Posterior cingulate gyrus (tissue), 11 donors: Measurements from ENCODE around the gene FAM3A.
"Not testable (repeated sequence)": the region's sequence is repeated elsewhere in the genome, so short reads cannot be mapped to it uniquely, and the experiment has no call there.

Experiments
- DNase-seq, 10 donors: peaks; one replicate each; pipeline versions ENCODE4 v3.0.0 to v3.0.0-alpha.2; 2020 to 2021; ENCODE audit warnings: mixed read lengths in 3 of 10
- intact Hi-C: fragments of 100-400 bp; cut with DNase I; formaldehyde crosslinking; loops from one replicate; pipeline ENCODE4 v1.15.1; 2023

Gene FAM3A

GRCh38 chrX:154507673-154508383, 8.2 kb downstream of the FAM3A start:
- intact Hi-C loops, result no loop called here
- peak in 1 of 10 donors; percentile 43 for DNase-seq

DNA sequence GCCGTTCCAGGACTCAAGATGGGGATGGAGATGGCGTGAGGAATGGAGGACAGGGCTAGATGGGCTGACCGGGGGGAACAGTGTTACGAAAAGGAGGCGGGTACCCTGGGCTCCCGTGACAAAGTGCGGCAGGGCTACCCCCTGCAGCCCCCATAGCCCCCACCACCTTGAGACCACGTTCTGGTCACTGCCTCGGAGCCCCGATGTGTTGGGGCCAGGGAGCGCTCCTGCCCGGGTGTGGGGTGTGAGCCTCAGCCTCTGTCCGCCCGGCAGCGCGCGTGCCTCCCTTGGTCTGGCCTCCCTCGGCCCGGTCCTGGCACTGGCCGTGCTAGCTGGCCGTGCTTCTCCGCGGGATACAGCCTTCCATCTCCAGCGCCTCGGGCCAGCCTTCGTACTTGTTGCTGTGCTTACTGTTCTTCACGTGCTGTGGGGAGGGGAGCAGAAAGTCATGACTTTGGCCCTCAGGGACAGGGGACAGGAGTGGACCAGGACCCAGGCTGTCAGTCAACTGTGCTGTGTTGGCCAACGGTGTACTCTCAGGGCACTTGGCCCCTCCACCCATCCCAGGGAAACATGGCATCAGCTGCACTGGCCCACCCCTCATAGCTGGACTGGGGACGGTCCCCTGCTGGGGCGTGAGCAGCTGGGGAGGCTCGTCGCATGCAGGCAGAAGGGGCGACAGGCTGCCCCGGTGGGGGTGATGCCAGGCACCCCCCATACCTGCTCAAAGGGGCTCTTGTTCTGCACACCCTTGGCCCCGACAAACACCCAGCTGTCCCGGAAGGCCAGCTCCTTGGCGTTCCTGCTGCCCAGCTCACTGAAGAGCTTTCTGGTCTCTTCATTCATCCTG, 9.3 kb downstream of the FAM3A start:
- peak in 2 of 10 donors; percentile 62 to 79 for DNase-seq
- intact Hi-C loops, result no loop called here

GRCh38 chrX:154505734-154506133, 10.3 kb downstream of the FAM3A start:
- DNase-seq, result peak in 1 of 10 donors; percentile 76
- intact Hi-C loops, result no loop called here

DNA sequence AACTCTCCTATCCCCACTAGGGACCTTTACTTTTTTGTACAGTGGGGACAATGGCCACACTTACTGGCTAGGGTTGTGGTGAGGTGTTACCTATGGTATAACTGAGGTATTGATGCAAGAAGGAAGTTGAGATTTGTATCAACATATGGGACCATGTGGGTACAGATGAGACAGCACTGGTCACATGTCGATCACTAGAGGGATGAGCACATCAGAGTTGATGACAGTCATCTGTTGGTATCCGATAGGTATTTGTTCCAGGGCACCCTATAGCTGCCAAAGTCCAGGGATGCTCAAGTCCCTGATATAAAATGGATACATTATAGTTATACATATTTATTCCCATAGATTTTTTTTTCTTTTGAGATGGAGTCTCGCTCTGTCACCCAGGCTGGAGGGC, 13.0 kb downstream of the FAM3A start:
- intact Hi-C loops, result no loop called here
- no peak for DNase-seq

- DNase-seq, result no peak
- intact Hi-C loops, result no loop called here
These were observed 13.9 kb downstream of the FAM3A start for GRCh38 chrX:154502098-154502497.

DNA sequence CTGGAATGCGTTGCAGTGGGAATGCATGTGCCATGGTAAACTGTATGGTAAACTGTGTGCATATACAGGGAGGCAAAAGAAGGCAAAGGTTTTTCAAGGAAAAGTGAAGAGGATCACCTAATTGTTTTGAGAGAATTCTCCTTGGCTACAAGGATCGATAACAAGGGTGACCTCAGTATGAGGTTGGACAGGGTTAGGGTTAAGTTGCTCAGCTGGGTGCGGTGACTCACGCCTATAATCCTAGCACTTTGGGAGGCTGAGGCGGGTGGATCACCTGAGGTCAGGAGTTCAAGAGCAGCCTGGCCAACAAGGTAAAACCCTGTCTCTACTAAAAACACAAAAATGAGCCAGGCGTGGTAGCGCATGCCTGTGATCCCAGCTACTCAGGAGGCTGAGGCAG, 14.6 kb downstream of the FAM3A start:
- intact Hi-C loops, DNase-seq: not testable (repeated sequence)

DNA sequence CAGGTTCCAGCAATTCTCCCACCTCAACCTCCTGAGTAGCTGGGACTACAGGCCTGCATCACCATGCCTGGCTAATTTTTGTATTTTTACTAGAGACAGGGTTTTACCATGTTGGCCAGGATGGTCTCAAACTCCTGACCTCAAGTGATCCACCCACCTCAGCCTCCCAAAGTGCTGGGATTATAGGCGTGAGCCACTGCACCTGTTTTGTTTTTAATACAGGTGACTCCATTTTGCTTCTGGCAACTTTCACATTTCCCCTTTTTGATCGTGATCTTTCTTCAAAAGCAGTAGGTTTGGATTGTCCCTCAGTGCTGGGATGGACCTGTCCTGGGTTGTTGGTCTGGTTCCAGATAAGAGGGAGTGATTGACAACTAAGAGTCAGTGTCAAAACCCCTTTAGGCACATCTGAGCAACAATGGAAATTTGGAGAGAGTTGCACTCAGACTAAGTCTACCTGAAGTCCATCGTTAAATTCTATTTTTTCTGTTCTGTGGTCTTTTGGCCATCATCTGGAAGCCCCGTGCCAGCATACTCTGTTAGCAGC, 19.4 kb downstream of the FAM3A start:
- intact Hi-C loops, DNase-seq: not testable (repeated sequence)

GRCh38 chrX:154495472-154495922, 20.5 kb downstream of the FAM3A start:
- DNase-seq, result no peak
- intact Hi-C loops, result no loop called here

DNA sequence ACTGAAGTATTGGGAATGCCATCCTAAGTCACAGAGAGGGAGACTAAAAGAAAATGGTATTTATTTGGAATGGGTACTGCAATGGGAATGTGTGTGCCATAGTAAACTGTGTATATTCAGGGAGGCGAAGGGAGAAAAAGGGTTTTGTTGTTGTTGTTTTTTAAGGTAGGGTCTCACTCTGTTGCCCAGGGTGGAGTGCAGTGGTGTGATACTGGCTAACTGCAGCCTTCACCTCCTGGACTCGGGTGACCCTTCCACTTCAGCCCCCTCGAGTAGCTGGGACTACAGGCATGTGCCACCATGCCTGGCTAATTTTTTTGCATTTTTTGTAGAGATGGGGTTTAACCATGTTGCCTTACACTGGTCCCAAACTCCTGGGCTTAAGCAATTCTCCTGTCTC, 21.3 kb downstream of the FAM3A start:
- intact Hi-C loops, result no loop called here
- no peak for DNase-seq

DNA sequence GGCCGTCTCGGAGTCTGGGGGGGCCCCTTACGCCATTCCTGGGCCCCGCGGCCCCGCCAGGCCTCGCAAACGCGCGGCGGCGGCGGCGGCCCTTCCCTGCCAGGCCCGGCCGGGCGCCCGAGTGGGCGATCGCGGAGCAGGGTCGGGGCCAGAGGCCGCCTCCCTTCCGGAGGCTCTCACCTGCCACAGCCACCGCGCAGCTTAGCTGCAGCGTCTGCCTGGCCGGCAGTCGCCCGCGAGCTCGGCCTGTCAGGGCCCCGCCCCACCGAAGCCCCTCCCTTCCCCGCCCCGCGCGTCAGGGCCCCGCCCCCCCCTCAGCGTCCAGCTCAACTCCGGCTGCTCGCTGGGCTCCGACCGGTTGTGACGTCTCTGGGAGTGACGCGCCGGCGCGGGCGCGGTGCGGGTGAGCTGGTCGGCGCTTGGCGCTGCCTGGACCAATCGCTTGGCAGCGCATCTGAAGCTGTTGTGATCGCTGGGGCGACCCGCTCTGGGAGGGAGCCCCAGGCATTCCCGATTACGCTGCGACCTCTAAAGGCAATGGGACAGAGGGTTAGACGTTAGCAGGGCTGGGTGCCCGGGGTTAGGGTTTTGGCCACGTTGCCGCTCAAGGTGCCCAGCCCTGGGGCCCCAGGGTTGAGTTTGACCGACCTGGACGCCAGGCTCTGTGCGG, 25.5 kb downstream of the FAM3A start, which contains the start of gene SLC10A3:
TSS of gene SLC10A3 (minus strand) at position 216 of the 670 bp plus-strand sequence. CDS start 1,689 bp downstream, outside the sequence.
- intact Hi-C loops, result no loop called here
- DNase-seq, result peak; percentile 88 to 99 (median 92)

- peak in 1 of 10 donors; percentile 74 for DNase-seq
- intact Hi-C loops, result no loop called here
These were observed 26.0 kb downstream of the FAM3A start for GRCh38 chrX:154490021-154490413.

DNA sequence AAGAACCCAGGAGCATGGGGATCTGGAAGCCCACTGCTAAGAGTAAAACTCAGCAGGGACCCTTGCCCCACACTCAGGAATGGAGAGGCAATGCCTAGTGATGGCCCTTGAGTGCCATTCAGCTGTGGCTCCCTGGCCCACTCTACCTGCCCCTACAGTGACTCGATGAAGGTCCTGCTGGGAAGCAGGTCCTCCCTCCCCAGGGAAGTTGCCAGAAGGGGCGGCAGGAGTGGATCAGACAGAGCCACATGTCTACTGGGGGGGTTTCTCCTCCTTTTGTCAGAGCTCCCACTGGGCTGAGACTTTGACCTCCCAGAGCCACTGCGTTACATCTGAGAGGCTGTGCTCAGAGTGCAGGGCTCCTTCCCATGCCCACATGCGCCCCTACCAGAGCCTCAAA, 26.9 kb downstream of the FAM3A start:
- DNase-seq, result no peak
- intact Hi-C loops, result no loop called here

DNA sequence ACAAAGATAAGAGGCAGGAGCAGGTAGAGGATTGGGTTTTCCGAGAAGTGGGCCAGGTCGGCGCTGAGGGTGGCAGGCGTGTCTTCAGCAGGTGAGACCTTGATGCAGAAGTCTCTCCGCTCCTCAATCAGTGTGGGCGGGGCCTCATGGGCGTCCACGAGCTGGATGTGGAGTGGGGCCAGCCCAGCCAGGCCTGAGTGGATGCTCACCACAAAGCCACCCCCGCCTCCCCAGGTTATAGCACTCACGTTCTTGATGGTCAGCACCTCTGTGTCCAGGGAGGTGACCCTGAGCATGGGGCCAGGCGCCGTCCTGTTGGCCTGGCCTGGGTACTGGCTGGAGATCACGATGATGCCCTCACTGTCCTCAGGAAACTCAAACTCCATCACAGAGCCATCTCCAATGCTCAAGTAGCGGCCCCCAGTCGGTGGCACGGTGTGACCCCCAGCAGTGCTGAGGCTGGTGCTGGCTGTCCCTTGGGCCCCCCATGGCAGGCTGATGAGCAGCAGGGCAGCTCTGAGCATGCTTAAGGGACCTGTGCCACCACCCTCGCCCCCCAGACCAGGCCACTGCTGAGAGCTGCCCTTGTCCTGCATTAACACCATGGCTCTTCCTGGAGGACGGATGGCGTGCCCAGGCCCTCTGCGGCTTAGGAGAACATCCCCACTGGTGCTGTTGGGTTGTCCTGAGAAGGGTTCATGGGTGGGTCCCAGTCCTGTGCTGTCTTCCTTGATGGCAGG, 27.5 kb downstream of the FAM3A start:
- intact Hi-C loops, result no loop called here
- peak in 1 of 10 donors; percentile 80 for DNase-seq

GRCh38 chrX:154487518-154488290, 28.3 kb downstream of the FAM3A start:
- intact Hi-C loops, result loop anchor here (2.0 kb wide), 1 partner anchor 51 kb away; the partner anchor contains the start of gene GDI1
- peak in 2 of 10 donors; percentile 65 to 78 for DNase-seq

GRCh38 chrX:154486396-154487207, 29.4 kb downstream of the FAM3A start, which contains the start of gene UBL4A:
TSS of gene UBL4A (minus strand) at chrX:154486615. CDS start at chrX:154486584, 31 bp downstream.
- intact Hi-C loops, result loop anchor here (2.0 kb wide), 1 partner anchor 50 kb away; the partner anchor contains the start of gene GDI1
- peak in 7 of 10 donors; percentile 31 to 92 (median 55) for DNase-seq

DNA sequence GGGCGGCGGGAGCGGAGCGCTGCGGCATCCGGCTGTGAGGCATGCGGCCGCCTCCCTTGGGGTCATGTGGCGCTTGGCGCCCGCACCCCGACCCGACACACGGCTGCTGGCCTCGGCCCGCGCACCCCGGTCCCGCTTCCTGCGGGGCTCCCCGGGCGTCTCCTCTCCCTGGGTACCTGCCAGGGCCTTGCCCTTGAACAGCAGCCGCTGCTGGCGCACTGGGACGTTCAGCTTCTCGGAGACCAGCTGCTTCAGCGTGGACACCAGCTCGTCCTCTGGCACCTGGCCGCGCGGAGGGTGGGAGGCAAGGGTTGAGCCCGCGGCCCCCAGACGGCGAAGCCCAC, 30.0 kb downstream of the FAM3A start:
- DNase-seq, result peak in 2 of 10 donors; percentile 80 to 85
- intact Hi-C loops, result loop anchor here (2.0 kb wide), 1 partner anchor 49 kb away; the partner anchor contains the start of gene GDI1

DNA sequence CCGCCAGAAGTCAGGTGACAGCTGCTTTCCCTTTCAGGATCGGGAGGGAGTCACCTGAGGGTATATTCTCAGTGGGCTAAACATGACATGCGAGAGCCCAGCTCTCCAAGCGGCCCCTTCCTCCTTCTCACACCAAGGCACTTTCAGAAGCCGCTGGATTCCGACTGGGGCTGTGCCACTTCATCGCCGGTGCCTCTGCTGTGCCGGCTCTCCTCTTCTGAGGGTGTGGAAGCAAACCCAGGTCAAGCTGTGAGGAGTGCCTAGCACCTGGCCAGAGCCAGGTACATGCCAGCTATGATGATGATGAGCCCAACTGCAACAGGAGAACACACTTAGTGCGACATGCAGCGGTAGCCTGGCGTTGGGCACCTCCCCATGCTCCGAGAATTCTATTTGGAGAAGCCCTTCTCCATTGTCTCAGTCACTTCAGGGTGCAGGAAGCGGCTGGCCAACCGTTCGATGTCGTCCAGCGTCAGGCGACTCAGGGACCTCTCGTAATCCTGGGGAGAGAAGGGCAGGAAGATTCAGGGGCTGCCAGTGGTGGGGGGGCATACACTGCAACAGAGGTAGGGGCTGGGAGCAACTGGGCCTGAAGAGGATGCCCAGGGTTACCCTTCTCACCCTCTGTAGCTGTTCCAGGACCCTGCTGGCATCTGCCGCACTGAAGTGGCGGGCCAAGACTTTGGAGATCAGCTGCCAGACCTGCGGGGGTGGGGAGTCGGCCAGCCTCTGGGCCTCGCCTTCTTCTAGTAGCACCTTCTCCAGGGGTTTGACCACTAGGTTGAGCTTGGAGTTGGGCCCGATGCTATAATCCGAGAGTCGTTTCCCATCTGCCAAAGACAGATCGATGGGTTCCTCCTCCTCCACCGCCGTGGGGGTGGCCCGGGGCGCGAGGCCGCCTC, 30.6 kb downstream of the FAM3A start:
- intact Hi-C loops, result loop anchor here (2.0 kb wide), 1 partner anchor 49 kb away; the partner anchor contains the start of gene GDI1

More for the DNA sequence above, 30.6 kb downstream of the FAM3A start:
- DNase-seq, result peak in 3 of 10 donors; percentile 22 to 79 (median 70)
